Measurements from ENCODE around the gene FADS2.

The FADS2 gene

DNA sequence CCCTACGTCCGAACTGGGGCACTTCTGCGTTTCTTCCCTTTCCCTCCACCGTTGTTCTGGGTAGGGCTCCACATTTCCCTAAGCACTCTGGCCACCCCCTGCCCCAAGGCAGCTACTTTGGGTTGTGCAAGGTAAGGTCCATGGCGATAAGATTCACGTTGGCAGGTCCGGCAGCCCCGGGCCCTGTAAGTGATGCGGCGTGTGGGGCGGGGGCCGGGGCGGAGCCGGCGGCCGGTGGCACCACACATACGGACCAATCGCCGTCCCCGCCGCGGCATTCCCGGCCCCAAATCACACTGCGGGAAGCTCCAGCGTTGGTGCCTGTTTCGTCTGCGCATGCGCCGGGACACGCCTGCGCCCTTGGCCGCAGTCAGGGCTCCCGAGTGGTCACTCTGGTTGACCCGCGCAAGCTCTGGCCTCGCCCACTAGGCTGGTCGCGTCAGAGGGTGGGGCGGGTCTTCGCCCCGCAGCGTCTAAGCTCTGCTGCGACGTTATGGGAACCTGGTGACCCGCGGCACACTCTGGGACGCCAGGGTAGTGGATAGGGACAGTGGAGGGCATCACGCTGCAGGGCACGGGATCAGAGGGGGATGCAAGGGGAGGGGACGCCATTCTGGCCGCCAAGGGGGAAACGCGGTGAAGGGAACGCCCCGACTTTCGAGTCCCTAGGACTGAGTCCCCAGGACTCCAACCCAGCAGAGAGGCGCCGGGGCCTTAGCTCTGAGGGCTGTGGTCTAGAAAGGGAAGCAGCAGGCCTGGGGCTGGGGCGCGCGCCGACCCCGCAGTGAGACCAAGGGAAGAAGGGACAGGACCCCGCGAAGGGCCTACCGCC is 12.9 kb upstream of the FADS2 start:
- no peak for TF ChIP-seq CTCF (IDR thresholded peaks at IDR 0.05; ENCODE audit: low read depth, low read length, missing control alignments)
- peak overlapping the region; percentile 84 for H3K4me3 ChIP-seq (ENCODE audit: low read depth, low read length)
- peak; percentile 69 for DNase-seq (ENCODE audit: low read depth)

- no peak for DNase-seq (ENCODE audit: low read depth)
- peak overlapping the region; percentile 84 for H3K4me3 ChIP-seq (ENCODE audit: low read depth, low read length)
- TF ChIP-seq CTCF (IDR thresholded peaks at IDR 0.05; ENCODE audit: low read depth, low read length, missing control alignments), result peak; percentile 20
These were observed 12.0 kb upstream of the FADS2 start for GRCh38 chr11:61815790-61816735.

DNA sequence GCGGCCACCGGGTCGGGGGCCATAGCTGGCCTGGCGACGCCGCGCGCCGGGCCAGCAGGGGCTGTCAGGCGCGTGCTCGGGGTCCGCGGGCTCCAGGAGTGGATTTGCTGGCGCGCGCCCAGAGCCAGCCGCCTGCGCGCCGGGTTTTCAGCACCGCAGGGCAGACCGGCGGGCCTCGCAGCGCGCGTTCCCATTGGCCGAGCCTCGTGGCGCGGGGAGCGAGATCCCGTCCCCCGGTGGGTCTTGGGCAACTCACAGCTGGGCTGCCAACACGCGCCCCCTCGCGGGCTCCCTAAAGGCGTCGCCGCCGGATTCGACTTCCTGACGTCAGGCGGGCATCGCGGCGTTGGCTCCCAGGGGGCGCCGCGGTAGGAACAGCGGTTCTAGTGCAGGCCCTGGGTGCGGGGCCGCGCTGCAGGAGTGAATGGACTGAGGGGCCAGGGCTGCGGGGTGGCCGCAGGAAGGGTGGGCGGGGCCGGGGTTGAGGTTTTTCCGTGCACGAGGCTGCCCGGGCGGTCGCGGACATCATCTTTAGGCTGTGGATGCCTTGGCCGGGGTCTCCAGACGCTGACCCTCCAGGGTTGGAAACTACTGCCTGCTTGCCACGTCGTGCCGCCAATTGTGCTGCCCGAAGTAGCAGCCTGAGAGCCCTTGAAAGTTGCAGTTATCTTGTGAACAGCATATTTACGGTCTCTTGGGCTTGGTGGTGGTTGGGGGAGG is 11.2 kb upstream of the FADS2 start, which contains the start of gene FADS1:
Gene FADS1, minus strand, starts transcription at position 268 of the 720 bp plus-strand sequence. Its CDS starts 74 bp downstream, at position 194.
- peak; percentile 61 for TF ChIP-seq CTCF (IDR thresholded peaks at IDR 0.05; ENCODE audit: low read depth, low read length, missing control alignments)

GRCh38 chr11:61817471-61818202 is 10.5 kb upstream of the FADS2 start:
- TF ChIP-seq CTCF (IDR thresholded peaks at IDR 0.05; ENCODE audit: low read depth, low read length, missing control alignments), result no peak
- H3K4me3 ChIP-seq (ENCODE audit: low read depth, low read length), result peak overlapping the region; percentile 84; the same call in 1 of the 2 replicates
- DNase-seq (ENCODE audit: low read depth), result no peak

More for the DNA sequence above, 11.2 kb upstream of the FADS2 start, which contains the start of gene FADS1:
- peak; percentile 62 for DNase-seq (ENCODE audit: low read depth)
- peak within 1 kb of the TSS; percentile 84 for H3K4me3 ChIP-seq (ENCODE audit: low read depth, low read length)

DNA sequence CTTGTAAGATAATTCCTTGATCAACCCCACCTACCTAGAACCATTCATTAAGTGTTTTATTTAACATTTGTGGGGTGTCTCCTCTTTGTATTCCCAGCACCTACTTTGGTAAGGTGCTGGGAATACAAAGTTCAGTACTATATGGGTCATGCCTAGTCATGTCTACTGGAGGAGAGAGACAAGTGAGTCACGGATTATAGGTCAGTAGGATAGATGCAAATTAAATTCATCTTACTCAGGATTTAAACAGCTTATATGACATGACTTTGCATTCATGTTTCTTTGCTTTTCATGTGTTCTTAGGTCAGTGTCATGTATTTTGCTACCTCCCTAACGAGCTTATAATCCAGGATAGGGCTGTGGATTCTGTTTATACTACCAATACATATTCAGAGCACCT is 7.9 kb upstream of the FADS2 start:
- no peak overlapping the region for H3K4me3 ChIP-seq (ENCODE audit: low read depth, low read length)
- DNase-seq (ENCODE audit: low read depth), result no peak
- TF ChIP-seq CTCF (IDR thresholded peaks at IDR 0.05; ENCODE audit: low read depth, low read length, missing control alignments), result no peak
